Stimulated activated CD4-positive, alpha-beta T cell treated with anti-CD3 and anti-CD28 coated beads, Interleukin-4, amount 100 ng/mL, for 1 hour (primary cell): Measurements from ENCODE around the gene SAPCD1.
"Not testable (repeated sequence)": the region's sequence is repeated elsewhere in the genome, so short reads cannot be mapped to it uniquely, and the experiment has no call there.

ENCODE experiments used
- DNase-seq: peaks from one replicate; pipeline ENCODE4 v3.0.0-alpha.2; 2020

Gene SAPCD1

DNA sequence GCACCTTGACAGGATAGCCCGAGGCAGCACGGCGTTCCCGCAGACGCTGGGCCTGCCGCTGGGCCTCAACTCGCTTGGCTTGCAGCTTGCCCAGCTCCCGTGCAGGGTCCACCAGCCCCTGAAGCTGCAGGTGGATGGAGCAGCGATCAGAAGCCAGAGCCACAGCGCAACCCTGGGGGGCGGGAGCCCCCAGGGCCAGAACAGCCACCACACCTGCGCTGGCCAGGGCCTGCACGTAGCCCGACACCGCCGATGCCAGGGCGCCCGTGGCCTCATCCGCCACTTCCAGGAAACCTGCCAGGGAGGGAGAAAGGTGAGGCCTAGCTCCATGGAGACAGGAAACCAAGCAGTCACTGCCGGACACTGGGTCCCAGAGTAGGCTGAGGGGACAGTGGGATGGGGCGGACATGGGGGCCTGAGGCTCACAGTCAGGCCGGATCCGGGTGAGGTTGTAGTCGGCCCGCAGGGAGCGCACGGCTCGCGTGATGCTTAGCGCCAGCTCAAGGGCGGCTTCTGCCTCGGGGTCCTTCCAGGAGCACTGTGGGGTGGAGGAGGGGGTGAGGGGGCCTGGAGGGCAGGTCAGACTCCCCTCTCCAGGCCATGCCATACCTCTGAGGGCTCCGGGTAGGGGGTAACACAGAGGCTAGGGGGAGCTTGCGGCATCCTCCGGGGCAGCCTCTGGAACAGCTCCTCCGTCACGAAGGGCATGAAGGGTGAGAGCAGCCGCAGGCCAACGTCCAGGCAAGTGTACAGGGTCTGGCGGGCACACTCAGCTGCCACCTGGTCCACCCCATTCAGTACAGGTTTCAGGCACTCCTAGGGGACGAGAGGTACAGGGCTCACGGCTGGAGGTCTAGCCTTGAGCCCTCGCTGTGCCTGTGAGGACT is 16.8 kb downstream of the SAPCD1 start:
- no peak for DNase-seq

DNA sequence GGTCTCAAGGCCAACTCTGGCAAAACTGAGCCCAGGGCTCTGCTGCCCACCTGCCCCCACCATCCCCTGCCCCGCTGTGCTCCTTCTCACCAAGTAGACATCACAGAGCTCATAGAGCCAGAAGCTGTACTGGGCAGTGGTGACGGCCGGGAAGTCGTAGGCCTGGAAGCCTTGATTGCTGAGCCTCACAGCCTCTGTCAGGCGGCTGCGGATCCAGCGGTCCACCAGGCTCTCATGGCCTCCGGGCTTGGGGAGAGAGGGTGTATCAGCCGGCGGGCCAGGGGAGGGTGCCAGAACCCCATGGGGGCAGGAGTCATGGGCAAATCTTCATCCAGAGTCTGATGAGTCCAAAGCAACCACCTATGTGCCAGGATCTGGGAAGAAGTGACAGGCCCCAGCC is 17.5 kb downstream of the SAPCD1 start:
- DNase-seq: no peak

DNA sequence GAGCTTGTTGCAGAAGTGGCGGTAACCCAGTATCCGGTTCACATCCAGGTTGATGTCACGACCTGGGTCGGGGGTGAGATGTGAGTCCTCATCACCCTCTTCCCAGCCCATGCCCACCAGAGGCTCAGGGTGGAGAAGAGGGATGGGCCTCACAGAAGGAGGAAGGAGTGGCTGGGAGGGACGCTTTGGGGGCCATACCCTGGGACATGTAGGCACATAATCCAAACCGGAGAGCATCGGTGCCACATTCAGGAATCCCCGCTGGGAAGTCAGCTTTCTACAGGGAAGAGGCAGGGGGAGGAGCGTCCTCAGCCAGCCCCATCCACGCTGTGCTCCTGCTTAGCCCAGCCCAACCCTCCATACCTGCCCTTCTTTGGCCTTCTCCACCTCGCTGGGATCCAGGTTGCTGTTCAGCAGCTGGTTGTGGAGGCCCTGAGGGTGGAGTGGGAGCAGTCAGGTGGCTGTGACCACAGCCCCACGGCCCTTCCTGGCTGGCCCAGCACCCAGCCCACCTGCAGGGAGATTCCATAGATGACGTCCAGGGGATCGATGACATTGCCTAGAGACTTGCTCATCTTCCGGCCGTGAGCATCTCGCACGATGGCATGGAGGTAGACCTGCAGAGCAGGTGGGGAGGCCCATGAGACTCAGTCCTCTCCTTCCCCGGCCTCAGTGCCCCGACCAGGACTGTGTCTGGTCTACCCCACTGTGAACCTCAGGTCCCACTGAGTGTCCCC is 18.2 kb downstream of the SAPCD1 start:
- no peak for DNase-seq

DNA sequence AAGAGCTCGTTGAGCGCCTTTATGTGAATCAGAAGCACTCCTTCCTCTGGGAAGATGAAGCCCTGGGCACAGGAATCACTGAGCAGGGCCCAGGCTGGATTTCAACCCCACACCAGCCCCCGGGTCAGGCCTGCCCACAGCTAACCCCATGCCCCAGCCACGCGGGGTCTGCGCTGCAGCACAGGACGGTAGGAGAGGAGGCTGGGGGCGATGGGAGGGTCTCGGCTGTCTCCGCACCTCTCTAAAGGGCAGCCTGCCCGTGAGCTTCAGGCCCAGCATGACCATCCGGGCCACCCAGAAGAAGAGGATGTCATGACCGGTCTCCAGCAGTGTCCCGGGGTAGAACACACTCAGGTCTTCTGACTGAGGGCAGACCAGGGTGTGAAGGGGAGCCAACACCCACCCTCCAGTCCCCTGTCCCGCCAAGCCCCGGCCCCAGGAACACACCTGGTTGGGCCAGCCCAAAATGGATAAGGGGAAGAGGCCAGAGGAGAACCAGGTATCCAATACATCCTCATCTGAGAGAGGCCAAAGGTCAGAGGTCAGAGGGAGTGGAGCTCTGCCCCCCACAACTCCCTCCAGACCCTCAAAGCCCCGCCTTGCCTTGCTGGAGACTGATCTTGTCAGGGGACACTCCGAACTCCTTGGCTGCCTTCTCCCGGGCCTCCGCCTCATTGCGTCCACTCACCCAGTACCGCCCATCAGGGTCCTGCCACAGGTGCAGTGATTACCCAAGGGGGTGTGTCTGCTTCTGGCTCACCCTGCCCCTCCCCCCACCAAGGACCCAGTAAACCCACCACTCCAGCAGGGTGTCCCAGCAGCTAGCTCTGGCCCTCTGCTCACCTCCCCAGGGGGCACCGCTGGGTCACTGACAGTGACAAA is 19.0 kb downstream of the SAPCD1 start:
- DNase-seq: no peak

DNA sequence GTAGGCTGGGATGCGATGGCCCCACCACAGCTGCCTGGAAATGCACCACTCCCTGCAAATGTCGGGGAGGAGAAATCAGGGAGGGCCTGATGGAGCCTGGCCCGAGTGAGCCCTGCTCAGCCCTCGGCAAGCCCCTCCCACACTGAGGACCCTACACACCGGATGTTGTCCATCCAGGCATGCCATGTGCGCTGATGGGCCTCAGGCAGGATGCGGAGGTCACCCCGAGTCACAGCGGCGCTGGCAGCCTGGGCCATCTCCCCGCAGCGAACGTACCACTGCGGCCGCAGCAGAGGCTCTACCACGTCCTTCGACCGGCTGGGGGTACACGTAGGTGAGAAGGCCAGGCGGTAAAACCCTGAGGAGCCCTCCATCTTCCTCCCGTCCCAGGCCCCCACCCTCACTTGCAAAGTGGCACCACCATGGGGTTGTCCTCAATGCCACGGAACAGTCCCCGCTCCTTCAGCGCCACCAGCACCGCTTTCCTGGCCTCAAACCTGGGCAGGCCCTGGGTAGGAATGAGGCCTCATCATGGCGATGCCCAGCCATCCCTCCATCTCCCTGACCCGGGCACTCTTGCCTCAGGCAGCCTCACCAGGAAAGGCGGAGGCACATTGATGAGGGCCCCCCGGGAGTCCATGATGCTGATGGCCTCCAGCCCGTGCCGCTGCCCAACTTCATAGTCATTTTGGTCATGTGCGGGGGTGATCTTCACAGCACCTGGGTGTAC is 19.8 kb downstream of the SAPCD1 start:
- no peak for DNase-seq

DNA sequence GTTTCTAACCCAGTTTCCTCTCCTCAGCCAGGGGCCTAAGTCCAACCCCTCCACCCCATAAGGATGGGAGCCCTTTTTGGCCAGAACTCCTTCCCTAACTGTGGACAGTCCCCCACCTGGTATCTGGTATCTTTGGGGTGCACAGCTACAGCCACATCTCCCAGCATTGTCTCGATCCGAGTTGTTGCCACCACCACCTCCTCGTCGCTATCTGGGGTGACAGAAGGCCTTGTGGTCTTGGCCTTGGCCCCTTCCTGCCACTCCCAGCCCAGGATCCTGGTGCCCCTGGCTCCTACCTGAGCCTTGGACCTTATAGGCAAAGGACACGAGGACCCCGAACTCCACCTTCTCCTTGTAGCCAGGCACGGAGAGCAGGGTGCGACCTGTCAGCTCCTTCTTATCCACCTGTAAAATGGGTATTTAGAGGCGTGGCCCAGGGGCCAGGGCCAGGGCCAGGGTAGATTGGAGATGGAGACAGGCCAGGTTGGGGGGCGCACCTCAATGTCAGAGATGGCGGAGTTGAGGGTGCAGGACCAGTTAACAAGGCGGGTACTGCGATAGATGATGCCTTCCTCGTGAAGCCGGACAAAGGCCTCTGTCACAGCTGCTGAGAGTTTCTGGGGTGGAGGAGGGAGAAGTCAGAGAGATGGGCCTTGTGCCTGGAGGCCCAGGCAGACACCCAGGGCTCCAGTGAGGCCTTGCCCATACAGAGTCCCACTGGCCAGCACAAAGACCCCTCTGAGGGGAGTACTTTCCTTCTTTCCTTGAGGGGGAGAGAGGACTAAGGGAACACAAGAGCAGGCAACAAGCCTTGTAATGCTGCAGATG is 21.9 kb downstream of the SAPCD1 start:
- no peak for DNase-seq

DNA sequence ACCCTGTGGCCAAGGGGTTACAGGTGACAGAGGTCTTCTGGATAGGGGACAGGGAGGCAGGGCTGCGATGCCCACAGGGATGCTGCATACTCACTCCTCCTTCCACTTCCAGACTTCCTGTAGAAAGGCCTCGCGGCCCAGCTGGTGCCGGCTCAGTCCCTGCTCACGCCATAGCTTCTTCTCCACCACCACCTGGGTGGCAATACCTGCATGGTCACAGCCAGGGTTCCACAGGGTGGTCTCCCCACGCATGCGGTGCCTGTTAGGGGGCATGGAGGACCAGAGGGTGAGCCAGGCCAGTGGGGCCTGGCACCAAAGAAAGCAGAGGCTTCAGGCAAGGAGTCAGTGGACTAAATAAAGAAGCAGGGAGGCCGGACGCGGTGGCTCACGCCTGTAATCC is 23.0 kb downstream of the SAPCD1 start:
- DNase-seq: no peak

DNA sequence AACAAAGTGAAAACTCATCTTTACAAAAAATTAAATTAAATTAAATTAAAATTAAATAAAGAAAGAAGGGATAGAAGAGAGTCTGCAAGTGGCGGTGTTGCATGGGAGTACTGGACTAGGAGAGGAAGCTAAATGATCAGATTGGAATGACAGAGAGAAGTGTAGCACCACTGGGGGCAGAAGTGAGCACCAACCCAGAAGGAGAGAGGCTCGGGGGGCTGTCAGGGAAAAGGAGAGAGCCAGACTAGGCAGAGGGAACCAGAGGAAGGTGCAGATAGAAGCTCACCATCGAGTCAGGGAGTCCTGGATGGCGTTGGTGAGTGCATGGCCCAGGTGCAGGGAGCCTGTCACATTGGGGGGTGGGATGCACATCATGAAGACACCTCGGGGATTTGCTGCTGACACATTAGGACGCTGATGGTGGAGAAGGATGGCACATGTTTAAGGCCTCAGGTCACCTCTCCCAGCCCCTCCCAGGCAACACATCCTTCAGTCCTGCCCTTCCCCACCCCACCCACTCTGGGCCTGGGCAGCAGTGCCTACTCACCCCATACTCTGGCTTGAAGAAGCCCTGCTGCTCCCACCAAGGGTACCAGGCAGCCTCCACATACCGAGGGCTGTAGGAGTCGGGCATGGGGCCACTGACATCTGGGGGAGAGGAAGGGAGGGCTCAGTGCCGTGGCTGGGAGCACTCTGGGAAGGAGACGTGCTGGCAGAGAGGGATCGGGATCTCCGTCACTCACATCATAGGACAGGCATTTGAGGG is 29.1 kb downstream of the SAPCD1 start:
- DNase-seq: peak; percentile 42

DNA sequence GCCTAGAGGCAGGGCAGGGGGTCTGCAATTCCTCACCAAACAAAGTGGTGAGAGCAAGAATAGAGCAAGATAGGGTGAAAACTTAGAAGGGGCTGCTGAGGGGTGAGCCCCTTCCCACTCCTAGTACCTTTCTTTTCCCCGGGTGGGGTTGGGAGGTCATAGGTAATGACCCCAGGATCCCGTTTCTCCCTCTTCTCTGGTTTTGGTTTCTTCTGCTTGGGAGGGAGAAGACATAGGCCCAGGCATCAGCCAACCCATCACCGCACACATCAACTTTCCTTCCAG is 29.6 kb downstream of the SAPCD1 start:
- DNase-seq: no peak

DNA sequence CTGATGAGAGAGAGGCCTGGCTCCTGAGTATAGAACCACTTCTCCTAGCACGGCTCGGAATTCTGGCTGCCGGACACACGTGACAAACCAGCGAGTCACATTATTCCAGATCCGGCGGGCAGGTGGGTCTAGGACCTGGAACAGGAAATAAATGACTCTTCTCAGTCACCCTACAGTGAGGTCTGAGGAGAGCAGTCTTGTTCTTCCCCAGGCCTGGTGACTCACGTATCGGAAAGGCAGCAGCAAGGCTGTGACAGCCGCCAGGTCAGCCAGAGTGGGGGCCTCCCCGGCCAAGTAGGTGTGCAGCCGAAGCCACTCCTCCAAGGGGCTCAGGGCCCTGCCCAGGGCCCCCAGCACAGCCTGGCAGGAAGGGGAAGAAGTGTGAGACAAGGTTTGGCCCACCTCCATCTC is 30.3 kb downstream of the SAPCD1 start:
- no peak for DNase-seq

DNA sequence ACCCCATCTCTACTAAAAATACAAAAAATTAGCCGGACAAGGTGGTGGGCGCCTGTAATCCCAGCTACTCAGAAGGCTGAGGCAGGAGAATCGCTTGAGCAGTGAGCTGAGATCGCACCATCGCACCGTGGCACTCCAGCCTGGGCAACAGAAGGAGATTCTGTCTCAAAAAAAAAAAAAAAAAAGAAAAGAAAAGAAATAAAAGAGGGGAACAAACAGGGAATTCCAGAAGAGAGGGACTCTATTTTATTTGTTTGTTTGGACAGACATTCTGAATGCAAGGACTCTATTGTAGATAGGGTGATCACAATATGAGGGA is 31.4 kb downstream of the SAPCD1 start:
- not testable (repeated sequence) for DNase-seq

DNA sequence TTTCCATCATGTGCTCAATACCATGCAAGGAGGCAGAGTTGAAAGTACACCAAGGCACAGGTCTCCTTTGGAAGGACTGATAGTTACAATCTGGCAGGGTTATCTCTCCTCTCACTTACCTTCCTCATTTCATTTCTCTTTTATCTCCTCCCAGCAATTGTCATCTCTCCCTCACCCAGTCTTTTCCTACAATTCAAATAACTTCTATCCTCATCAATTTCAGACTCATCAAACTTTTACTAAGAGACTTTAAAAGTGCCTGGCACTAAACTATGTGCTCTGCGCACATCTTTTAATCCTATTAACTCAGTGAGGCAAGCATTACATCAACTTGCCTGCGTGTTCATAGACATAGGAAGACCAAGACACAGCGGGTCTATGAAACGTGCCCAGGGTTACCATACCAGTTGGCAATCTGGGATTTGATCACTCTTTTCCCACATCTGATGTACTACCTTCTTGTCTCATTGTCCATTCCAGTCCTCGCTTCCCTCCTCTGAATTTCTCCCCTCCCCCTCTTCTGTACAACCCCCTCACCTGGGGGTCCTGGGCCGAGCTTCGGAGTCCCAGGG is 31.9 kb downstream of the SAPCD1 start:
- DNase-seq: no peak

DNA sequence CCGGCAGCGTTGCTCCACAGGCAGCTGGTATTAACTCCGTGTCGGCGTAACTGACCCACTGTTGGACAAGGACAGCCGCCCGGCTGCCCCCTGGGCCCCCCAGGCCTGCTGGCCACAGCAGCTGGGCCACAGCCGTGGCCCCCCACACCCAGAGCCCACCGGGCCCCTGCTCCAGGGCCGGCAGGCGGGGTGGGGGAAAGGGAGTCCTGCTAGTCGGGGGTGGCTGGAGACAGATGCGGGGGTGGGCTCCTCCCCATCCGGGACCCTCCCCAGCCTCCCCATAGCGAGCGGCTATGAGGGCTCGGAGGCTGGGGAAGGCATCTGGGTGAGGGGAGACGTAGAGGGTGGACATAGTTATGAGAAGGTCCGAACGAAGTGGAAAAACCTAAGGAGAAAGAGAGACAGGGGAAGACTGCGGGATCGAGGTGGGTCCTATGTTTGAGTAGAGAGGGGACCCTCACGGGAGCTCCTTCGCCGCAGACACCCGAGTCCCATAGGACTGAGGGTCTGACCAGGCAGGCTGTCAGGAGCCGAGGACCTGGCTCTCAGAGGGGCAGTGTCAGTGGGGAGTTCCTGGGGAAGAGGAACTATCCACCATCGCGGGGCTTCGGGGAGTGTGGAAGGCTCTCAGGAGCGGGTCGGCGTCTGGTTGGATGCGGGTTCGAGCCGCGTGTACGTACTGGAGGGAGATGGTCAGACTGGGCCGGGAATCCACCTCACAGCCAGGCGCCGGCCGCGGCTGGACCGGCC is 32.6 kb downstream of the SAPCD1 start:
- DNase-seq: peak; percentile 27

DNA sequence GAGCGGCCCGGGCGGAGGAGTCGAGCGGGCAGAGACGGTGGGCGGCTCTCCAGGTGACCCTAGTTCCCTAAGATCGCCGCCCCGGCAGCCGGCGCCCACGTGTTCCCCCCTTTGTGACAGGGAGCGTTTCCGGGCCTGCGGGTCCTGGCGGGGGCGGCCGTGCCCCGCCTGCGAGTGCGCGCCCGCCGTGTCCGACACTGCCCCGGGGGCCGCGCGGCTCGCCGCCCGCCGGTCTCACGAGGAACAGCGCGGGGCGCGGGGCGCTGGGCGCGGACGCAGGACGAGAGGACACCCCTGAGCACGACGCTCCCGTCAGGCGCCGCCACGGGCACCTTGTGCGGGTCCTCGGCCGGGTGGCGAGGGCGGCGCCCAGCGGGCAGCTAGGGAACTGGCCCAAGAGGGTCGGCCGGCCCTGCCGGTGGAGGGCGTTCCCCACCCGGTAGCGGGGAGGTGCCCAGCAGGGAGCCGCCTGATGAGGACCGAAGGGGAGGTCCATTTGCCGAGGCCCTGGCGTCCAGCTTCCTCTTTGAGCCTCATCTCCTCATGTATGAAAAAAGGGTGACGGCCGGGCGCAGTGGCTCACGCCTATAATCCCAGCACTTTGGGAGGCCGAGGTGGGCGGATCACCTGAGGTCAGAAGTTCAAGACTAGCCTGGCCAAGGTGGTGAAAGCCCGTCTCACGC is 33.3 kb downstream of the SAPCD1 start, which contains the start of gene VARS1:
VARS1 (minus strand) TSS at position 137 of the 683 bp plus-strand sequence. CDS start 535 bp downstream, outside the sequence.
- peak; percentile 82 for DNase-seq

DNA sequence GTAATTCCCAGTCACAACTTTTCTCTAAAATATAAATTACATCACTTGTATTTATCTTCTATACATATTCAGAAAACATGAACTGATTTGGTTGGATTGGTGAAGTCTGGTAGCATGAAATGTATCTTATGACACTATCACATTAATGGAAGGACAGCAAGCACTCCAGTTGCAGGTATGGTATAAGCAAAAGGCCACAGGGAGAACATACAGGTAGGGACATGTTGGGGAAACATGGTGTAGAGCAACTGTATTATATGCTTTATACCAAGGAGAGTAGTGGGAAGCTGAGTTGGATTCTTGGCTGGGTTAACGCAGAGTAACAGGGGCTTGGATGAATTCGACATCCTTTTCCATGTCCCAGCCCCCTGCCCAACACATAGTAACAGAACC is 34.5 kb downstream of the SAPCD1 start:
- DNase-seq: no peak

DNA sequence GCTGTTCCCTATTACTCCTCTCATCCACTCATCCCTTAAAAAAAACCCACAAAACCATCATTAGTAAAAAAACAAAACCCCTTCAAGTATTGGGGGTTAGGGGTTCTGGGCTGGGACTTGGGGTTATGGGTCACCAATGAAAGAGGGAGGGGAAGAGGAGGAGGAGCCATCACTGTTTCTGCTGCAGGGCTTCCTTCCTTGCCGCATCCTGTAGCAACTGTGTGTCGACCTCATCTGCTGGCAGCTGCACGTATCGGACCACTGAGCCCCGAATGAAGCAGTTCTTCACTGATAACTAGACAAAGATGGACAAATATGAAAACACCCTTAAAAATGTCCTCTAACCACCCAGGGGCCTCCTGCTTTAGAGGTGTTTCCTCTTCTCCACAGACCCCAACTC is 35.1 kb downstream of the SAPCD1 start:
- no peak for DNase-seq

DNA sequence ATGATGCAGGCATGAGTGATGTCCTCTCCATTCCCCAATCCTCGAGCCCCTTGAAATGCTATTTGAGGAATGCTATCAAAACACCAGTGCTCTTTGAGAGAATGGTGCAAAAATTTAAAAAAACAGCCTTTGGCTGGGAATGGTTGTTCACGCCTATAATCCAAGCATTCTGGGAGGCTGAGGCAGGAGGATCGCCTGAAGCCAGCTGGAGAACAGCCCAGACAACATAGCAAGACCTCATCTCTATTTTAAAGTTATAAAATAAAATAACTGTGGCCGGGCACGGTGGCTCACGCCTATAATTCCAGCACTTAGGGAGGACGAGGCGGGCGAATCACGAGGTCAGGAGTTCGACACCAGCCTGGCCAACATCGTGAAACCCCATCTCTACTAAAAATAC is 37.3 kb downstream of the SAPCD1 start:
- no peak for DNase-seq

DNA sequence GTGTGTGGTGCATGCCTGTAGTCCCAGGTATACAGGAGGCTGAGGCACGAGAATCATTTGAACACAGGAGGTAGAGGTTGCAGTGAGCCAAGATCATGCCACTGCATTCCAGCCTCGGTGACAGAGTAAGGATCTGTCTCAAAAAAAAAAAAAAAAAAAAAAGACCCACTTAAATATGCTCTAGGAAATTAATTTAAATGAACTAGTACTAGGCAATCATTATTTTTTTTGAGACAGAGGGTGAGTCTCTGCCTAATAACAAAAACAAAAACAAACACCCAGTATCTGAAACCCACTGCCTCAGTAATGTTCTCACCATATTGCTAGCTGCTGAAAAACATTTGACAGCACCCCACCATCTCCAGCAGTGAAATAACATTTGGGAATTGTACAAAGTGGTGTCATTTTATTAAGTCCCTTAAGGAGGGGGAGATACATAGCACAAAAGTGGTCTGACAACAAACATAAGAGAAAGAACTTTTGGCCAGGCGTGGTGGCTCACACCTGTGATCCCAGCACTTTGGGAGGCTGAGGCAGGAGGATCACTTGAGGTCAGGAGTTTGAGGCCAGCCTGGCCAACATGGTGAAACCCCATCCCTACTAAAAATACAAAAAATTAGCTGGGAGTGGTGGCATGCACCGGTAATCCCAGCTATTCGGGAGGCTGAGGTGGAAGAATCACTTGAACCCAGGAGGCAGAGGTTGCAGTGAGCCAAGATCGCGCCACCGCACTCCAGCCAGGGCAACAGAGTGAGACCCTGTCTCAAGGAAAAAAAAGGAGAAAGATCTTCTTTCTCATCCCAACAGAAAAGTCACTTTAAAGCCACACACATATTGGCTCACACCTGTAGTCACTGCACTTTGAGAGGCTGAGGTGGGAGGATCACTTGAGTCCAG is 38.8 kb downstream of the SAPCD1 start:
- DNase-seq: not testable (repeated sequence)
